ENCODE measurements around the gene GMCL2. TPM values are rescaled to one million over a fixed set of nuclear protein-coding genes. Genes with fewer than 3 reads are reported as not detected.
A peak's percentile ranks its signal among the peaks of the same experiment; 100 is the strongest.

Gene GMCL2
- total and polyA plus RNA-seq, 8 donors, result 0.06 TPM; not detected in 7

DNA sequence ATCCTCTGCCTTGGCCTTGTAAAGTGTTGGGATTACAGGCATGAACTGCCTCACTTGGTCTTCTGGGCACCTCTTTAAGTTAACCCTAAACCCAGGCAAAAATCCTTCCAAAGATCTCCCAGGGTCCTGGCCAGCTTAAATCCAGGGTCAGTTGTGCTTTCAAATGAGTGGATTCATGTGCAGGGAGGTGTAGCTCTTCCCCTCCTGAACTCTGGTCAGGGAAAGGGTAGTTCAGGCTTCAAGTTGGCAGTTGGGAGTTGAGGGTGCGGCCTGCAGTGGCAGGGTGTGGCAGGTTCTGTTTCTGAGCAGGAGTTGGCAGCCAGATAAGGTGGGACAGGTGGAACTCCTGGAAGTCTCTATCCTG is 20.7 kb upstream of the GMCL2 start:
- ATAC-seq (no peak), DNase-seq (no peak)
- Histone ChIP-seq H3K36me3 (peaks cover 0 to 70% of the 10 kb centered on the region in 2 donors), H3K27me3 (no peaks in the 10 kb centered on the region), H3K9me3 (no peaks in the 10 kb centered on the region), H3K4me3 (no peak overlapping the region), H3K27ac (peak overlapping the region in 1 of 2 donors; percentile 18), H3K4me1 (peaks cover 24 to 41% of the 10 kb centered on the region in 2 donors)
- intact Hi-C loops (cut with DNase I), result no loop called here
- TF ChIP-seq, protein P1, sequence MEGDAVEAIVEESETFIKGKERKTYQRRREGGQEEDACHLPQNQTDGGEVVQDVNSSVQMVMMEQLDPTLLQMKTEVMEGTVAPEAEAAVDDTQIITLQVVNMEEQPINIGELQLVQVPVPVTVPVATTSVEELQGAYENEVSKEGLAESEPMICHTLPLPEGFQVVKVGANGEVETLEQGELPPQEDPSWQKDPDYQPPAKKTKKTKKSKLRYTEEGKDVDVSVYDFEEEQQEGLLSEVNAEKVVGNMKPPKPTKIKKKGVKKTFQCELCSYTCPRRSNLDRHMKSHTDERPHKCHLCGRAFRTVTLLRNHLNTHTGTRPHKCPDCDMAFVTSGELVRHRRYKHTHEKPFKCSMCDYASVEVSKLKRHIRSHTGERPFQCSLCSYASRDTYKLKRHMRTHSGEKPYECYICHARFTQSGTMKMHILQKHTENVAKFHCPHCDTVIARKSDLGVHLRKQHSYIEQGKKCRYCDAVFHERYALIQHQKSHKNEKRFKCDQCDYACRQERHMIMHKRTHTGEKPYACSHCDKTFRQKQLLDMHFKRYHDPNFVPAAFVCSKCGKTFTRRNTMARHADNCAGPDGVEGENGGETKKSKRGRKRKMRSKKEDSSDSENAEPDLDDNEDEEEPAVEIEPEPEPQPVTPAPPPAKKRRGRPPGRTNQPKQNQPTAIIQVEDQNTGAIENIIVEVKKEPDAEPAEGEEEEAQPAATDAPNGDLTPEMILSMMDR (IDR thresholded peaks at IDR 0.05), result no peak

DNA sequence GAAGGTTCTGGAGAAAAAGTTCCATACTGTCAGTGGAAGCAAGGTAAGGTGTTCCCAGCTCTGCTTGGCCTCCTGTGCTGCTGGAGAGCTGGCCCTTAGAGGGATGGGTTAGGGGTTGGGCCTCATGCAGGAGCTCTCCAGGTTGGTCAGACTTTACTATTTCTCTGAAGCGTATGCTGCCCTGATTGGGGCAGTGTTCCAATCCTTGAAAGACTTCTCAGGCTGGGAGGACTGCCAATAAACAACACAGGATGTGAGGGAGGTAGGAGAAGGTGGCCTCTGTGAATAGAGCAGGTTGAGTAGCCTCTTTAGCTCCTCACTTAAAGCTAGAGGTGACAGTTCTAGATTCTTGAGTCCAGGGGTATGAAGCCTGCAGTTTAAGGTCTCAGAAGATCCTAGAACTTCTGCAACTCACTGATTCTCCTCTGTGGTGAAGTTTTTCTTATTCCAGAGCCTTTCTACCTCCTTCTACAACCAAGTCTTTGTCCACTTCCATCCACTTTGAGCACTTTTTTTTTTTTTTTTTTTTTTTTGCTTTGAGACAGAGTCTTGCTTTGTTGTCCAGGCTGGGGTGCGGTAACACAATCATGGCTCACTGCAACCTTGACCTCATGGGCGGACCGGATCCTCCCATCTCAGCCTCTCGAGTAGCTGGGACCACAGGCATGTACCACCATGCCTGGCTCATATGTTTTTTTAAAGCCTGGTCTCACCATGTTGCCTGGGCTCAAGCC is 20.2 kb upstream of the GMCL2 start:
- Histone ChIP-seq H3K9me3 (no peaks in the 10 kb centered on the region), H3K4me1 (peaks cover 24 to 43% of the 10 kb centered on the region in 2 donors), H3K27ac (peak overlapping the region in 1 of 2 donors; percentile 37), H3K4me3 (peak overlapping the region in 1 of 2 donors; percentile 86), H3K36me3 (peaks cover 0 to 64% of the 10 kb centered on the region in 2 donors), H3K27me3 (no peaks in the 10 kb centered on the region)
- ATAC-seq, result peak; percentile 61
- intact Hi-C loops (cut with DNase I), result no loop called here
- TF ChIP-seq, protein P1 (IDR thresholded peaks at IDR 0.05), result no peak
- DNase-seq, result peak in 3 of 4 donors; percentile 10 to 62 (median 32)

DNA sequence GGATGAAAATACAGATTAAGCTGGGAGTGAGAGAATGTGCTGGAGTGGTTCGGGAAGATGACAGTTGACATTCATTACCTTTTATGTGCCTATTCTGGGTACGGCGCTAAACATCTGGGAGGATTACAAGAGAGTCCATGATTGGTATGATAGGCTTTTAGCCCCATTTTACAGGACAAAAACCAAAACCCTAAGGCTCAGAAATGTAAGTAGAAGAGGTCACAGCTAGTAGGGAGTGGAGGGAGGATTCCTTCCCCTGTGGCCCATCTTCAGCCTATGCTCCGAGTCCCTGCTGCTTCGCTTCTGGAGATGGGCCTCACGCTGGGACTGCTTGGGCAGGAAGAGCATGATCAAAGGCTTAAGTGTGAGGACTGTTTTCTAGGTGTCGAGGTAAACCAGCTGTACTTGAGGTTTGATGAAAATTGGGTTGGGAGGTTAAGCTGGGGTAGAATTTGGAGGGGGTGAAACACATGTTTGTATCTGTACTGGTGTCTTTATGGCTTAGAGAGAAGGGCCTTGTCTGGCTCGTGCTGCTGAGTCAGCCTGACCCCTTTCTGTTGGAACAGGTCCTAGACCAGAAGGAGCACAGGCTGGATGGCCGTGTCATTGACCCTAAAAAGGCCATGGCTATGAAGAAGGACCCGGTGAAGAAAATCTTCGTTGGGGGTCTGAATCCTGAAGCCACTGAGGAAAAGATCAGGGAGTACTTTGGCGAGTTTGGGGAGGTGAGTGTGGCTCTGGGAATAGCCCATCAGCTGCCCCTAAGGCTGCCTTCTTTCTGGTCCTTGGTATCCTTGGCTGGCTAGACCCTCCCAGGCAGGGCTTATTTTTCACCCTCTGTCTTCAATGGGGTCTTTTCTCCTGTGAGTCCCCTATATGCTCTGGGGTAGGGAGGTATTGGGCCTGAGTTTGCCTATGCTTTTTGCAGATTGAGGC is 19.3 kb upstream of the GMCL2 start:
- Histone ChIP-seq H3K4me1 (peaks cover 24 to 52% of the 10 kb centered on the region in 2 donors), H3K27me3 (no peaks in the 10 kb centered on the region), H3K36me3 (peaks cover 0 to 55% of the 10 kb centered on the region in 2 donors), H3K27ac (peak overlapping the region; percentile 37 to 85), H3K9me3 (no peaks in the 10 kb centered on the region), H3K4me3 (peak overlapping the region; percentile 84 to 86)
- ATAC-seq, result no peak
- no peak for DNase-seq
- intact Hi-C loops (cut with DNase I), result no loop called here
- TF ChIP-seq, protein P1 (IDR thresholded peaks at IDR 0.05), result no peak

DNA sequence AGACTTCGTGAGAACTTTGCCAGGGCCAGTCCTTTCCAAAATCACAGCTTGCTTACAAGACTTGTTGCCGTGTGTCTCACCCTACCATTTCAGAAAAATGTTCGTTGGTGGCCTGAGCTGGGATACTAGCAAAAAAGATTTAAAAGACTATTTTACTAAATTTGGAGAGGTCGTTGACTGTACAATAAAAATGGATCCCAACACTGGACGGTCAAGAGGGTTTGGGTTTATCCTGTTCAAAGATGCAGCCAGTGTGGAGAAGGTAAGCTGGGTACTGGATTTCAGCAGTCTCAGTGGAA is 18.5 kb upstream of the GMCL2 start:
- Histone ChIP-seq H3K36me3 (peaks cover 0 to 48% of the 10 kb centered on the region in 2 donors), H3K27me3 (no peaks in the 10 kb centered on the region), H3K4me3 (peak overlapping the region; percentile 84 to 86), H3K27ac (peak overlapping the region; percentile 85 to 93), H3K9me3 (no peaks in the 10 kb centered on the region), H3K4me1 (peaks cover 24 to 54% of the 10 kb centered on the region in 2 donors)
- no peak for DNase-seq
- intact Hi-C loops (cut with DNase I), result no loop called here
- no peak for ATAC-seq
- TF ChIP-seq, protein P1 (IDR thresholded peaks at IDR 0.05), result no peak
